ENCODE data around the gene ABHD17C. TPM values are rescaled to one million over a fixed set of nuclear protein-coding genes. Genes with fewer than 3 reads are reported as not detected.

ABHD17C gene
- total and polyA plus RNA-seq, 2 of the 8 experiments (the other 6 are each of a cell fraction or from before 2014, with no cell fraction given), result 20.2 to 29.8 TPM

GRCh38 chr15:80721476-80721875 lies 26.4 kb downstream of the ABHD17C start:
- Histone ChIP-seq H2AK5ac (ENCODE audit: low read depth, low read length) (no peak overlapping the region), H2BK5ac (ENCODE audit: low read depth, low read length) (no peak overlapping the region), H3K4me1 (replicated peaks in 1 of 4; ENCODE audit: control insufficient read depth in 3 of 4, insufficient read depth in 4 of 4, low read length in 3 of 4) (0 out of 7 replicates have a peak, but pooled peaks cover 0 to 2% (median 0%) of the 10 kb centered on the region in 4 experiments), H3K36me3 (ENCODE audit: control insufficient read depth in 2 of 4, insufficient read depth in 4 of 4, low read length in 3 of 4) (peaks cover 0 to 10% (median 4%) of the 10 kb centered on the region in 4 experiments; a peak in 5 of 8 replicates), H3K14ac (ENCODE audit: insufficient read length) (no peak overlapping the region), H3K56ac (replicated peaks; ENCODE audit: insufficient read length, low read depth, low read length) (no peak overlapping the region), H2BK120ac (replicated peaks; ENCODE audit: low read depth, low read length) (no peak overlapping the region), H2BK12ac (ENCODE audit: low read depth, low read length) (no peak overlapping the region), H4K5ac (ENCODE audit: insufficient read length, low read depth, low read length) (no peak overlapping the region), H2BK20ac (ENCODE audit: low read length) (no peak overlapping the region), H3K4me2 (ENCODE audit: insufficient read depth in 1 of 2, low read depth in 2 of 2, low read length in 2 of 2) (no peak overlapping the region), H2BK15ac (ENCODE audit: low read length) (no peak overlapping the region), H3K79me1 (ENCODE audit: low read depth, low read length) (no peaks in the 10 kb centered on the region), H3K79me2 (ENCODE audit: control insufficient read depth in 1 of 2, insufficient read depth in 2 of 2, low read length in 2 of 2) (peaks cover 0 to 19% of the 10 kb centered on the region in 2 experiments; a peak in 2 of 4 replicates), H3K23ac (ENCODE audit: insufficient read length) (no peak overlapping the region), H3K27me3 (replicated peaks in 1 of 4; ENCODE audit: control insufficient read depth in 3 of 4, extremely low read depth in 1 of 4, insufficient read depth in 3 of 4, low read length in 3 of 4) (no peaks in the 10 kb centered on the region), H3K9me3 (ENCODE audit: insufficient read depth in 2 of 2, low read depth in 1 of 2, low read length in 1 of 2) (peaks cover 5 to 9% of the 10 kb centered on the region in 2 experiments; a peak in 3 of 4 replicates), H3K23me2 (ENCODE audit: low read depth, low read length) (no peaks in the 10 kb centered on the region), H3K4me3 (ENCODE audit: extremely low read depth in 1 of 4, insufficient read depth in 2 of 4, low read depth in 3 of 4, low read length in 4 of 4) (no peak overlapping the region), H3K9ac (replicated peaks in 1 of 4; ENCODE audit: extremely low read depth in 1 of 4, low read depth in 3 of 4, low read length in 3 of 4) (no peak overlapping the region), H4K91ac (replicated peaks; ENCODE audit: insufficient read length, low read length) (no peak overlapping the region), H4K20me1 (replicated peaks in 1 of 2; ENCODE audit: control insufficient read depth in 1 of 2, insufficient read depth in 2 of 2, low read length in 2 of 2) (no peaks in the 10 kb centered on the region), H2AFZ (ENCODE audit: low read length) (no peak overlapping the region), H4K8ac (ENCODE audit: extremely low read depth, insufficient read depth, low read length) (no peak overlapping the region), H3K27ac (ENCODE audit: low read depth, low read length) (no peak overlapping the region), H3K4ac (replicated peaks; ENCODE audit: insufficient read length, low read depth, low read length) (no peak overlapping the region), H3K18ac (ENCODE audit: extremely low read depth, low read length) (no peak overlapping the region)
- POLR2A ChIA-PET (ENCODE audit: partially characterized antibody), result no interaction called here
- FAIRE-seq (no peak), DNase-seq (ENCODE audit: low read depth in 1 of 2, low spot score in 2 of 2) (no peak)
- WGBS, 2 experiments (ENCODE audit: extremely low coverage in 1 of 2, insufficient coverage in 1 of 2, insufficient read length in 1 of 2, insufficient replicate concordance in 2 of 2, low coverage in 1 of 2, low lambda C conversion rate in 2 of 2, missing lambda C conversion rate in 1 of 2), result 89% methylated on average over 7 of the region's 7 CpGs; no CpG with 5 or more reads in 1 of the 2 experiments
- CTCF ChIA-PET (ENCODE audit: partially characterized antibody), result no interaction called here
- TF ChIP-seq FOSL1 (IDR thresholded peaks at IDR 0.05; ENCODE audit: insufficient read depth, low read depth, low read length), result no peak
- TF ChIP-seq KDM5A (IDR thresholded peaks at IDR 0.05; ENCODE audit: low read length), result no peak
- no peak for TF ChIP-seq SP2 (IDR thresholded peaks at IDR 0.05; ENCODE audit: low read length)
- TF ChIP-seq JUN (IDR thresholded peaks at IDR 0.05; ENCODE audit: low read depth, low read length), result no peak
- TF ChIP-seq JUND (IDR thresholded peaks at IDR 0.05; ENCODE audit: low read length), result no peak
- TF ChIP-seq YY1 (IDR thresholded peaks at IDR 0.05; ENCODE audit: low read depth, low read length), result no peak
- TF ChIP-seq EGR1 (IDR thresholded peaks at IDR 0.05; ENCODE audit: borderline replicate concordance, low read depth, low read length), result no peak
- TF ChIP-seq ATF2 (IDR thresholded peaks at IDR 0.05; ENCODE audit: low read length), result no peak
- no peak for TF ChIP-seq E2F6 (IDR thresholded peaks at IDR 0.05)
- no peak for TF ChIP-seq PHF8 (conservative IDR thresholded peaks at IDR 0.05; ENCODE audit: low read depth, low read length)
- no peak for TF ChIP-seq KDM1A (IDR thresholded peaks at IDR 0.05; ENCODE audit: borderline replicate concordance, low read length)
- no peak for TF ChIP-seq CBX8 (IDR thresholded peaks at IDR 0.05; ENCODE audit: borderline replicate concordance, low read depth, low read length)

Measured in H1 (cell line).